Hepatocyte (in vitro differentiated cells): ENCODE results near the gene SCN9A. TPM values are rescaled to one million over a fixed set of nuclear protein-coding genes. Genes with fewer than 3 reads are reported as not detected.

Source experiments
- DNase-seq: peaks from one replicate; pipeline ENCODE4 v3.0.0-alpha.2; 2016; ENCODE audit warnings: low spot score
- H2AFZ ChIP-seq: fragments of 200-600 bp; sonication (generic); 2 replicates; pipeline ENCODE4 v1.6.0; 2016; ENCODE audit warnings: antibody characterized with exemption, mild to moderate bottlenecking
- H3K27ac ChIP-seq: fragments of 200-600 bp; sonication (generic); 2 replicates; pipeline ENCODE4 v1.5.1; 2016; ENCODE audit warnings: mild to moderate bottlenecking
- H3K27me3 ChIP-seq: fragments of 200-600 bp; sonication (generic); 2 replicates; pipeline ENCODE4 v1.6.1; 2016
- H3K36me3 ChIP-seq: fragments of 200-600 bp; sonication (generic); replicated peaks from 2 replicates; pipeline ENCODE4 v1.5.1; 2016; ENCODE audit warnings: low read depth; ENCODE audit not compliant: insufficient read depth
- H3K4me1 ChIP-seq: fragments of 200-600 bp; sonication (generic); 2 replicates; pipeline ENCODE4 v1.5.1; 2016; ENCODE audit warnings: mild to moderate bottlenecking, moderate library complexity; ENCODE audit not compliant: insufficient read depth
- H3K4me2 ChIP-seq: fragments of 200-600 bp; sonication (generic); 2 replicates; pipeline ENCODE4 v1.6.0; 2016
- H3K4me3 ChIP-seq: fragments of 200-600 bp; sonication (generic); 2 replicates; pipeline ENCODE4 v1.5.1; 2016; ENCODE audit warnings: mild to moderate bottlenecking
- H3K79me2 ChIP-seq: fragments of 200-600 bp; sonication (generic); 2 replicates; pipeline ENCODE4 v1.6.0; 2017; ENCODE audit warnings: mild to moderate bottlenecking
- H3K9me2 ChIP-seq: fragments of 200-600 bp; sonication (generic); replicated peaks from 2 replicates; pipeline ENCODE4 v1.6.0; 2017; ENCODE audit warnings: mild to moderate bottlenecking; ENCODE audit not compliant: insufficient read depth
- H3K9me3 ChIP-seq: fragments of 200-600 bp; sonication (generic); 2 replicates; pipeline ENCODE4 v1.5.1; 2016; ENCODE audit warnings: low read depth, mild to moderate bottlenecking
- H4K20me1 ChIP-seq: fragments of 200-600 bp; sonication (generic); 2 replicates; pipeline ENCODE4 v1.6.0; 2016; ENCODE audit warnings: mild to moderate bottlenecking; ENCODE audit not compliant: insufficient read depth, poor library complexity, severe bottlenecking
- EZH2 ChIP-seq: fragments of 200-600 bp; sonication (generic); IDR thresholded peaks from 2 replicates; pipeline ENCODE4 v1.6.1; 2016; ENCODE audit warnings: antibody characterized with exemption, mild to moderate bottlenecking, borderline replicate concordance
- EZH2phosphoT487 ChIP-seq: fragments of 200-600 bp; sonication (generic); IDR thresholded peaks from one replicate; pipeline ENCODE4 v1.6.1; 2018; ENCODE audit warnings: antibody characterized with exemption, mild to moderate bottlenecking, low read depth, moderate library complexity; ENCODE audit not compliant: unreplicated experiment, severe bottlenecking
- whole genome bisulfite sequencing: methylation state at CpG from one replicate; pipeline ENCODE4 v1.1.6; 2016; ENCODE audit warnings: low lambda C conversion rate; ENCODE audit errors: missing lambda C conversion rate; 5-methylcytosine and 5-hydroxymethylcytosine counted together
- polyA plus RNA-seq: library from polyadenylated mRNA; unstranded; fragments of >200 nt; fragmentation: Nextera tagmentation; extraction: Ambion mirVana; gene quantifications from 2 replicates; pipeline ENCODE4 v1.2.1, GENCODE V29; 2016
- total RNA-seq: library from RNA; depleted of rRNA; stranded (reverse); fragments of >200 nt; gene quantifications from 2 replicates; pipeline ENCODE4 v1.2.3, GENCODE V29; 2014
- TF ChIP-seq, protein P1 (sequence below): fragments of 200-600 bp; sonication (generic); IDR thresholded peaks from 2 replicates; pipeline ENCODE4 v1.5.1; 2016; ENCODE audit warnings: antibody characterized with exemption, mild to moderate bottlenecking; ENCODE audit not compliant: poor library complexity

Gene SCN9A
- total and polyA plus RNA-seq, 2 experiments from 2014 or later: 5.1 to 11.7 TPM

DNA sequence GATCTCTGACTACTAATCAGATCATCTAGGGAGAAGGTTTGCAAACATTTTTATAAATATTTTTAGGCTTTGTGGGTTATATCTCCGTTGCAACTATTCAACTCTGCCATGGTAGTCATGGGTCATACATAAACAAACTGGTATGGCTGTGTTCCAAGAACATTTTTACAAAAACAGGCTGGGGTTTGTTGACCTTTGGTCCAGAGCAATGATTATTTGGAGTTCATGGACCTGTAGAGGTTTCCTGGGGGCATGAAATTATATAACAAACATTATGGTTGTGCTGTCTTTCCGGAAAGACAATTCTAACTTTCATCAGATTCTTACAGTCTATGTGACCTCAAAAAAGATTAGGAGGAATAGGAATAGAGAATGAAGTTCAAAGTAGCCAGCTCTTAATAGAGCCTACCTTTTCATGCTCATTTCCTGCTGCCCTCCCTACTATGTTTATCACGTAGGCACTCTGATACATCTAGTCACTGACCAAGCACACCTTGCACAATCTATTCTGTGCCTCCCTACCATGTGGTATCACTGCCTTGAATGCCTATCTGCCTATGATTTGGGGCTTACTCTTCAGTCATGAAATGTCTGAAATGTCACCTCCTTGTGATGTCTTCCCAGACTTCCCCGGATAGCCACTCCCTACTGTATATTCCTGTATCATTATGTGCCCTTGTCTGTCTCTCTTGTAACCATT is 145.6 kb downstream of the SCN9A start:
- WGBS: 73% methylated on average over 4 of the region's 4 CpGs
- H3K9me3 ChIP-seq: no peaks in the 10 kb centered on the region
- no peaks in the 10 kb centered on the region for H3K36me3 ChIP-seq
- no peaks in the 10 kb centered on the region for H4K20me1 ChIP-seq
- no peaks in the 10 kb centered on the region for H3K27me3 ChIP-seq
- H3K27ac ChIP-seq: peak overlapping the region; percentile 52
- H3K79me2 ChIP-seq: no peaks in the 10 kb centered on the region
- peak; percentile 39 for DNase-seq
- no peak overlapping the region for H3K4me3 ChIP-seq
- H2AFZ ChIP-seq: no peak overlapping the region
- peak overlapping the region; percentile 30 for H3K4me2 ChIP-seq
- no peaks in the 10 kb centered on the region for H3K9me2 ChIP-seq
- TF ChIP-seq, protein P1, sequence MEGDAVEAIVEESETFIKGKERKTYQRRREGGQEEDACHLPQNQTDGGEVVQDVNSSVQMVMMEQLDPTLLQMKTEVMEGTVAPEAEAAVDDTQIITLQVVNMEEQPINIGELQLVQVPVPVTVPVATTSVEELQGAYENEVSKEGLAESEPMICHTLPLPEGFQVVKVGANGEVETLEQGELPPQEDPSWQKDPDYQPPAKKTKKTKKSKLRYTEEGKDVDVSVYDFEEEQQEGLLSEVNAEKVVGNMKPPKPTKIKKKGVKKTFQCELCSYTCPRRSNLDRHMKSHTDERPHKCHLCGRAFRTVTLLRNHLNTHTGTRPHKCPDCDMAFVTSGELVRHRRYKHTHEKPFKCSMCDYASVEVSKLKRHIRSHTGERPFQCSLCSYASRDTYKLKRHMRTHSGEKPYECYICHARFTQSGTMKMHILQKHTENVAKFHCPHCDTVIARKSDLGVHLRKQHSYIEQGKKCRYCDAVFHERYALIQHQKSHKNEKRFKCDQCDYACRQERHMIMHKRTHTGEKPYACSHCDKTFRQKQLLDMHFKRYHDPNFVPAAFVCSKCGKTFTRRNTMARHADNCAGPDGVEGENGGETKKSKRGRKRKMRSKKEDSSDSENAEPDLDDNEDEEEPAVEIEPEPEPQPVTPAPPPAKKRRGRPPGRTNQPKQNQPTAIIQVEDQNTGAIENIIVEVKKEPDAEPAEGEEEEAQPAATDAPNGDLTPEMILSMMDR: no peak
- TF ChIP-seq EZH2 (no peak), EZH2phosphoT487 (no peak)
- H3K4me1 ChIP-seq: peaks cover 7% of the 10 kb centered on the region

DNA sequence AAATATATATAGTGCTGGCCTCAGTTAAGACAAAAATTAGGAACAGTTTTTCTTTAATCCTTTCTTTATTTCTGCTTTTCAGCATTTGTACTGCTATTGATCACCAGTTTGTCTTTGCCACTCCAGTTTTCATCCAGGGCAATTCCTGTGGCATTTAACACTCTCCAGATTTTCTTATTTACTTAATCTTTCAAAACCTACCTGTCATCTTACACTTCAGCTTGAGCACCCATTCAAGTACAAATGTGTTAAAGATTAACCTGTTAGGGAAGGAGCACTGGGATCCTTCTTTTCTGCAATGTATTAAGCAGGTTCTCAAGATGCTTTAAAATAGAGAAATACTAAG is 146.1 kb downstream of the SCN9A start:
- DNase-seq: peak; percentile 11
- Histone ChIP-seq H4K20me1 (no peaks in the 10 kb centered on the region), H2AFZ (no peak overlapping the region), H3K27me3 (no peaks in the 10 kb centered on the region), H3K36me3 (no peaks in the 10 kb centered on the region), H3K27ac (peak overlapping the region; percentile 52), H3K4me3 (no peak overlapping the region), H3K9me3 (no peaks in the 10 kb centered on the region), H3K4me1 (peaks cover 7% of the 10 kb centered on the region), H3K4me2 (peak overlapping the region; percentile 30), H3K79me2 (no peaks in the 10 kb centered on the region), H3K9me2 (no peaks in the 10 kb centered on the region)
- no peak for TF ChIP-seq EZH2phosphoT487
- no peak for TF ChIP-seq EZH2
- TF ChIP-seq, protein P1: no peak

DNA sequence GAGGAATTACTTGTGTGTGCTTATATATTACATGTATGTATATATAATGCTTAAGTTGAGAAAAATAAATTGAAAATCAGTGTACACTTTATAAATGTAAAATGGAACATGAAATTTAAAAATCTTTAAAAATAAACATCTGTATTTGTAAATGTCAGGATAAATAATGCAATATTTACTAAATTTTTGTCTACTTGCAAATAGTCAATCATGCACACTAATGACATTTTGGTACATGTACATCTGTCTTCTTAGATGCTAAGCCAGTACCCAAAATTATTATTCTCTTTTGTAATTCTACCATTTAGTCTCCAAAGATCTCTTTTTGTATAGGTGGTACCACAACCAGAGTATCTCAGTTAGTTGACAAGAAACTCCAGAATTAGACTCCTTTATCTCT is 151.5 kb downstream of the SCN9A start:
- no peak overlapping the region for H3K27ac ChIP-seq
- no peaks in the 10 kb centered on the region for H3K9me2 ChIP-seq
- TF ChIP-seq EZH2 (no peak), EZH2phosphoT487 (no peak)
- TF ChIP-seq, protein P1: no peak
- no peaks in the 10 kb centered on the region for H3K27me3 ChIP-seq
- H3K4me3 ChIP-seq: no peak overlapping the region
- H3K36me3 ChIP-seq: no peaks in the 10 kb centered on the region
- H3K79me2 ChIP-seq: no peaks in the 10 kb centered on the region
- H3K9me3 ChIP-seq: no peaks in the 10 kb centered on the region
- H3K4me2 ChIP-seq: no peak overlapping the region
- H2AFZ ChIP-seq: no peak overlapping the region
- no peaks in the 10 kb centered on the region for H3K4me1 ChIP-seq
- no peak for DNase-seq
- no peaks in the 10 kb centered on the region for H4K20me1 ChIP-seq
